Suprapubic skin (tissue), 3 donors: Measurements from ENCODE around the gene CLDN2.

ENCODE experiments used
- POLR2AphosphoS5 ChIP-seq, 3 donors: sonication (generic); formaldehyde crosslinking; IDR thresholded peaks; one replicate each; pipeline ENCODE4 v1.6.1; 2017; ENCODE audit warnings: antibody characterized with exemption in 3 of 3
- TF ChIP-seq, protein P1 (sequence below), 2 donors: fragments of 200-600 bp in 1 of 2; fragments of 450-650 bp in 1 of 2; sonication (generic) in 1 of 2; IDR thresholded peaks; one replicate each; pipeline ENCODE4 v1.5.1; 2016 to 2019; ENCODE audit warnings: antibody characterized with exemption in 2 of 2, mild to moderate bottlenecking in 1 of 2, moderate library complexity in 1 of 2

DNA sequence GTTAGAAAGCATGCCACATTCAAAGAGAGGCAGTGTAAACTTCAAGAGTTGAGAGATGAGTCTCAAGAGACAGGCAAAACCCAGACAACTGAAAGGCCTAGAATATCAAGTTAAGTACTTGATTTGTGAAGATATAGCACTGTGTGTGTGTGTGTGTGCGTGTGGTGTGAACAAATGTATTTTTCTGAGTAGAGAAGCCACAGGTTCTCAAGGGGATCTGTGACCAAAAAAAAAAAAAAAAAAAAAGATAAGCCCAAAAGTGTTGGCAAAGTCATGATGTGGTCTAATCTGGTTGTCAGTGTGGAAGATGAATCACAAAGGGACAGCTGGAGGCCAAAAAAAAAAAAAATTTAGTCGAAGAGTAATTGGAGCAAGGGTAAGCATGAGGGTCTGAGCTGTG lies 20.9 kb upstream of the CLDN2 start:
- TF ChIP-seq, protein P1, sequence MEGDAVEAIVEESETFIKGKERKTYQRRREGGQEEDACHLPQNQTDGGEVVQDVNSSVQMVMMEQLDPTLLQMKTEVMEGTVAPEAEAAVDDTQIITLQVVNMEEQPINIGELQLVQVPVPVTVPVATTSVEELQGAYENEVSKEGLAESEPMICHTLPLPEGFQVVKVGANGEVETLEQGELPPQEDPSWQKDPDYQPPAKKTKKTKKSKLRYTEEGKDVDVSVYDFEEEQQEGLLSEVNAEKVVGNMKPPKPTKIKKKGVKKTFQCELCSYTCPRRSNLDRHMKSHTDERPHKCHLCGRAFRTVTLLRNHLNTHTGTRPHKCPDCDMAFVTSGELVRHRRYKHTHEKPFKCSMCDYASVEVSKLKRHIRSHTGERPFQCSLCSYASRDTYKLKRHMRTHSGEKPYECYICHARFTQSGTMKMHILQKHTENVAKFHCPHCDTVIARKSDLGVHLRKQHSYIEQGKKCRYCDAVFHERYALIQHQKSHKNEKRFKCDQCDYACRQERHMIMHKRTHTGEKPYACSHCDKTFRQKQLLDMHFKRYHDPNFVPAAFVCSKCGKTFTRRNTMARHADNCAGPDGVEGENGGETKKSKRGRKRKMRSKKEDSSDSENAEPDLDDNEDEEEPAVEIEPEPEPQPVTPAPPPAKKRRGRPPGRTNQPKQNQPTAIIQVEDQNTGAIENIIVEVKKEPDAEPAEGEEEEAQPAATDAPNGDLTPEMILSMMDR (IDR thresholded peaks at IDR 0.05) = no peak
- TF ChIP-seq POLR2AphosphoS5 (IDR thresholded peaks at IDR 0.05) = no peak
